Thyroid gland (tissue), 4 donors: ENCODE measurements around the gene VOPP1. TPM values are rescaled to one million over a fixed set of nuclear protein-coding genes. Genes with fewer than 3 reads are reported as not detected.

Experiments used
- DNase-seq, 2 donors: peaks; one replicate each; pipeline ENCODE4 v3.0.0-alpha.2; 2019
- H3K27ac ChIP-seq, 3 donors: fragments of 200-600 bp; sonication (generic); 1 replicate in 2 of 3; 2 replicates in 1 of 3; pipeline ENCODE4 v1.5.1; 2016 to 2019; ENCODE audit warnings: mild to moderate bottlenecking in 1 of 3, moderate library complexity in 1 of 3
- H3K27me3 ChIP-seq: fragments of 200-600 bp; sonication (generic); one replicate; pipeline ENCODE4 v1.5.1; 2019
- H3K36me3 ChIP-seq, 2 donors: fragments of 200-600 bp; sonication (generic); one replicate each; pipeline ENCODE4 v1.5.1; 2016 to 2019
- H3K4me1 ChIP-seq, 2 donors: fragments of 200-600 bp; sonication (generic); one replicate each; pipeline ENCODE4 v1.5.1; 2017 to 2019
- H3K4me3 ChIP-seq, 3 donors: fragments of 200-600 bp; sonication (generic); replicated peaks in 1 of 3; 1 replicate in 2 of 3; 2 replicates in 1 of 3; pipeline ENCODE4 v1.5.1; 2016; ENCODE audit warnings: mild to moderate bottlenecking in 1 of 3
- H3K9me3 ChIP-seq: fragments of 200-600 bp; sonication (generic); one replicate; pipeline ENCODE4 v1.5.1; 2017
- POLR2A ChIP-seq, 2 donors: fragments of 450-650 bp; IDR thresholded peaks; one replicate each; pipeline ENCODE4 v1.6.1; 2017; ENCODE audit warnings: antibody characterized with exemption in 2 of 2, mild to moderate bottlenecking in 2 of 2, moderate library complexity in 1 of 2
- WGBS, 2 donors: methylation state at CpG; one replicate each; pipeline ENCODE4 v1.1.5; 2017; 5-methylcytosine and 5-hydroxymethylcytosine counted together
- intact Hi-C: fragments of 100-400 bp; cut with DNase I; formaldehyde crosslinking; loops from one replicate; pipeline ENCODE4 v1.15.1; 2023
- total RNA-seq, 4 donors: library from RNA; depleted of rRNA; stranded (reverse); fragments of >200 nt; gene quantifications; one replicate each; pipeline ENCODE4 v1.2.3, GENCODE V29; 2016
- TF ChIP-seq, protein P1 (sequence below), 6 experiments: fragments of 200-600 bp in 3 of 6; fragments of 450-650 bp in 3 of 6; sonication (generic) in 3 of 6; IDR thresholded peaks; one replicate each; pipeline ENCODE4 v1.5.1; 2016 to 2019; ENCODE audit warnings: antibody characterized with exemption in 6 of 6, mild to moderate bottlenecking in 2 of 6, inconsistent platforms in 1 of 6, moderate library complexity in 1 of 6

VOPP1 gene
- total RNA-seq, 4 donors from 2014 or later: 42.6 to 58.0 (median 46.2) TPM

DNA sequence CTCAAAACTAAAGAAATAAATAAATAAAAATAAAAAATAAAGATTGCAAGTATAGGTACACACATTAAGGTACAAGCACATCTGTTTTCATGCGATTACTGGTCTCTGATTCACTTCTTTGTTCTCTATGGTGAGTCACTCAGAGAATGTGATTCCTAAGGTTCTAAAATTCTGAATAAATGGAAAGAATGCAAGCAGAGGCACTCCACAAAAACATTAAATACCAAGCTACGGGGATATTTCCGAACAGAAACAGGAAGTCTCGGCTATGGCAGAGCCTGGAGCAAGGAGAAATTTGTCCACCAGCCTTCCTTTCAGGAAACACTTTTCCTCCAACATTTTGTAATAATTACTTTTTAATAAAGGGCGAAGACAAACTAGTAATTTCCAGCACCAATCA is 1.4 kb downstream of the VOPP1 start:
- Histone ChIP-seq H3K4me3 (peak overlapping the region in 2 of 3 donors; percentile 35 to 85), H3K36me3 (no peaks in the 10 kb centered on the region), H3K27ac (peak overlapping the region in 2 of 3 donors; percentile 81 to 86), H3K27me3 (no peaks in the 10 kb centered on the region), H3K4me1 (peaks cover 16 to 21% of the 10 kb centered on the region in 2 donors), H3K9me3 (no peaks in the 10 kb centered on the region)
- intact Hi-C loops: no loop called here
- WGBS, 2 donors: 49 to 55% methylated on average over 5 of the region's 5 CpGs
- DNase-seq: no peak
- TF ChIP-seq POLR2A (IDR thresholded peaks at IDR 0.05): no peak
- TF ChIP-seq, protein P1, sequence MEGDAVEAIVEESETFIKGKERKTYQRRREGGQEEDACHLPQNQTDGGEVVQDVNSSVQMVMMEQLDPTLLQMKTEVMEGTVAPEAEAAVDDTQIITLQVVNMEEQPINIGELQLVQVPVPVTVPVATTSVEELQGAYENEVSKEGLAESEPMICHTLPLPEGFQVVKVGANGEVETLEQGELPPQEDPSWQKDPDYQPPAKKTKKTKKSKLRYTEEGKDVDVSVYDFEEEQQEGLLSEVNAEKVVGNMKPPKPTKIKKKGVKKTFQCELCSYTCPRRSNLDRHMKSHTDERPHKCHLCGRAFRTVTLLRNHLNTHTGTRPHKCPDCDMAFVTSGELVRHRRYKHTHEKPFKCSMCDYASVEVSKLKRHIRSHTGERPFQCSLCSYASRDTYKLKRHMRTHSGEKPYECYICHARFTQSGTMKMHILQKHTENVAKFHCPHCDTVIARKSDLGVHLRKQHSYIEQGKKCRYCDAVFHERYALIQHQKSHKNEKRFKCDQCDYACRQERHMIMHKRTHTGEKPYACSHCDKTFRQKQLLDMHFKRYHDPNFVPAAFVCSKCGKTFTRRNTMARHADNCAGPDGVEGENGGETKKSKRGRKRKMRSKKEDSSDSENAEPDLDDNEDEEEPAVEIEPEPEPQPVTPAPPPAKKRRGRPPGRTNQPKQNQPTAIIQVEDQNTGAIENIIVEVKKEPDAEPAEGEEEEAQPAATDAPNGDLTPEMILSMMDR (IDR thresholded peaks at IDR 0.05): no peak

DNA sequence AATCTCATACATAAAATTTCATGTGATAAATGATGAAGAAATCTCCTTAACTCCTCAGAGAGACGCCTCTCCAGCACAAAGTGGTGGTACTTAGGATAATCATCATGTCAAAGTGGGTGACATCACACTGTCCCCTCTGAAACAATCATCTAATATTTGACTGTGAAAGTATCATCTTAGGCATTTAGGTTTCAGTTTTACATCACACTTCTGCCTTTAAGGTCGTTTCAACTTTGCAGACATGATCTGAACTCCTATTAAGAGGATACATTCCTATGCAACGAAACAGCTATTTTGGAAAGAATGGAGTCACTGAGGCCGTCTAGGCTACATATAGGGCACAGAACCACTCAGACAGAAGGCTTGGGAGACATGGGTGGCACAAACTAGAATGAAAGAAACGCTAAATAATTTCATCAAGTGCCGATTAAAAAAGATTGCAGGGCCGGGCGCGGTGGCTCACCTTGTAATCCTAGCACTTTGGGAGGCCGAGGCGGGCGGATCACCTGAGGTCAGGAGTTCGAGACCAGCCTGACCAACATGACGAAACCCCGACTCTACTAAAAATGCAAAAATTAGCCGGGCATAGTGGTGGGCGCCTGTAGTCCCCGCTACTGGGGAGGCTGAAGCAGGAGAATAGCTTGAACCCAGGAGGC is 2.0 kb downstream of the VOPP1 start:
- H3K9me3 ChIP-seq: no peaks in the 10 kb centered on the region
- no peak for DNase-seq
- H3K4me1 ChIP-seq: peaks cover 16 to 24% of the 10 kb centered on the region in 2 donors
- TF ChIP-seq, protein P1 (IDR thresholded peaks at IDR 0.05): no peak
- TF ChIP-seq POLR2A (IDR thresholded peaks at IDR 0.05): no peak
- no peak overlapping the region for H3K4me3 ChIP-seq
- no peak overlapping the region for H3K27ac ChIP-seq
- no peaks in the 10 kb centered on the region for H3K36me3 ChIP-seq
- intact Hi-C loops: no loop called here
- WGBS, 2 donors: 88 to 94% methylated on average over 18 of the region's 18 CpGs
- no peaks in the 10 kb centered on the region for H3K27me3 ChIP-seq

DNA sequence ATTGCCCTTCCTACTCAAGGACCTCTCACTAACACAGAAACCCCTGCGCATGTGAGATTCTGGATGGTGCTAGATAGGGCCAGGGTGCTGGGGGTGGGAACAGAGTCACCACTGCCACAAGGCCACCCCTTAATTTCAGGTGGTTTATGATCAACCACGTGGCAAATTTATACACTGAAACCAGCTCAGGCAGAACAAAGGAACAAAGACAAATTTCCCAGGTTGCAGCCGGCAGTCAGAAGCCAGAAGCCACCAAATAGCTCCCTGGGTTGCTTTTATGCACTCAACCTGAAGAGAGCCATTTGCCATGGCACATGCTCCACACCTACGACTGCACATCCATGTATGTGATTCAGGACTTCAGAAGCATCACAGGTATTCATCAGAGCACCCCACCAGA is 2.5 kb downstream of the VOPP1 start:
- 73 to 77% methylated on average over 4 of the region's 4 CpGs for WGBS, 2 donors
- no peaks in the 10 kb centered on the region for H3K9me3 ChIP-seq
- no peak for DNase-seq
- no peak overlapping the region for H3K27ac ChIP-seq
- peaks cover 16 to 24% of the 10 kb centered on the region in 2 donors for H3K4me1 ChIP-seq
- no peaks in the 10 kb centered on the region for H3K36me3 ChIP-seq
- no peaks in the 10 kb centered on the region for H3K27me3 ChIP-seq
- intact Hi-C loops: no loop called here
- TF ChIP-seq, protein P1 (IDR thresholded peaks at IDR 0.05): no peak
- H3K4me3 ChIP-seq: no peak overlapping the region

DNA sequence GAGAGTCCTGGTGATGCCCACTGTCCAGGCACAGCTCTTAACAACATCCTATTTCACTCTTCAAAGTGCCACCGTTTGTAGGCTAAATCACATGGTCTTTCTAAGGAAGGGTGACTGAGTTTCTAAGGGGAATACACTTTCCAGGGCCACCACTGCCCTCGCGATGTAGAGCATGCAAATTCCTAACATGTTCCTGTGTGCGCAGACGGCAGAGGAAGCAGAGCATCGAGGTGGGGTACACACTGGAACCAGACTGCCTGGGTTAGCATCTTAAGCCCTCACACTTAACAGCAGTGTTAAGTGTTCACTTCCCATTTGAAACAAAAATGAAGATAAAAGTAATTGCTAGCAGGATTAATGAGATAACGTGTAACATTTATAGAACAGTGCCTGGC is 3.0 kb downstream of the VOPP1 start:
- intact Hi-C loops: no loop called here
- no peak for TF ChIP-seq POLR2A (IDR thresholded peaks at IDR 0.05)
- TF ChIP-seq, protein P1 (IDR thresholded peaks at IDR 0.05): no peak
- 66 to 73% methylated on average over 7 of the region's 7 CpGs for WGBS, 2 donors
- Histone ChIP-seq H3K27me3 (no peaks in the 10 kb centered on the region), H3K36me3 (no peaks in the 10 kb centered on the region), H3K9me3 (no peaks in the 10 kb centered on the region), H3K27ac (no peak overlapping the region), H3K4me3 (no peak overlapping the region), H3K4me1 (peaks cover 16 to 24% of the 10 kb centered on the region in 2 donors)
- no peak for DNase-seq

DNA sequence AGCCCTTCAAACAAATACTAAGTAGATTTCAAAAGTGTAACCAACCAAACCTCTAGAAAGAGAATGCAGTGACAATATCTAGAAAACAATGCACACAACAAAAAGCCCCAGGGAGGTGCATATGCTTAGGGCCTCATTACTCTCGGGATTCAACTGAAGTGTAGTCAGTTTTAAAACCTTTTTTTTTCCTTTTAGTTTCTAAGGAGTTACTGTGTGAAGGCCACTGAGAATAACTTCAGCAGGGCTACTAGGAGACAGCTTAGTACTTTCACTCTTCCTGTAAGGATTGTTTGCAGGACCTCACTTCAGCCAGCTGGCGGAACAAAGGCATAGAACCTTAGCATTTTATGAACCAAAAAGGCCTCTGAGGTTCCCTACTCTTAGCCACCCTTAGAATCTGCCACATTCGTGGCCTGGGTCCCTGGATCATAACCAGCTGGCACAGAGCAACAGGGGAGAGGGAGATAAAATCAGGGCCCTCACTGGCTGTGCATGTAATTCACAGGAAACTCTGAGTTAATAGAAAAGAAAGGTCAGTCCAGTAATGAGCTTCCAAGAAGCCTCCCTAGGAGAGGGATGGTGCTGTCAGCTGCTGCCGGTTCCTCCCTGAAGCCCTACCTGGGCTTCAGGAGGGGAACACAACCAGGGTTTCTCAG is 3.6 kb downstream of the VOPP1 start:
- Histone ChIP-seq H3K36me3 (no peaks in the 10 kb centered on the region), H3K27ac (no peak overlapping the region), H3K4me3 (no peak overlapping the region), H3K9me3 (no peaks in the 10 kb centered on the region), H3K4me1 (peaks cover 16 to 22% of the 10 kb centered on the region in 2 donors), H3K27me3 (no peaks in the 10 kb centered on the region)
- intact Hi-C loops: no loop called here
- no peak for DNase-seq
- TF ChIP-seq POLR2A (IDR thresholded peaks at IDR 0.05): no peak
- TF ChIP-seq, protein P1 (IDR thresholded peaks at IDR 0.05): no peak
- 56 to 58% methylated on average over 4 of the region's 4 CpGs for WGBS, 2 donors
